GM12878 (cell line): ENCODE measurements around the gene CCL4.

Experiments used
- CTCF ChIP-seq, 3 experiments: IDR thresholded peaks in 2 of 3; conservative IDR thresholded peaks in 1 of 3; 2 replicates each; pipeline ENCODE4 v1.5.1; 2011; ENCODE audit warnings: low read depth in 3 of 3, low read length in 3 of 3, mild to moderate bottlenecking in 3 of 3, control low read depth in 2 of 3, moderate library complexity in 2 of 3, inconsistent platforms in 1 of 3, mixed read lengths in 1 of 3; ENCODE audit not compliant: control insufficient read depth in 2 of 3, insufficient read depth in 1 of 3; ENCODE audit errors: extremely low read depth in 1 of 3
- MAX ChIP-seq: IDR thresholded peaks from 2 replicates; pipeline ENCODE4 v1.6.1; 2012; ENCODE audit warnings: low read depth, low read length, improper control_type of control experiment
- POLR2A ChIP-seq: IDR thresholded peaks from 2 replicates; pipeline ENCODE4 v1.6.1; 2011; ENCODE audit warnings: low read depth, mild to moderate bottlenecking, low read length
- RAD21 ChIP-seq: IDR thresholded peaks from 2 replicates; pipeline ENCODE4 v1.6.1; 2011; ENCODE audit warnings: mild to moderate bottlenecking, low read depth, low read length, moderate library complexity; ENCODE audit not compliant: insufficient read depth

GRCh38 chr17:36149296-36149820, 45.7 kb downstream of the CCL4 start:
- TF ChIP-seq MAX (no peak), CTCF (IDR thresholded peaks at IDR 0.05 in 2 of 3, conservative IDR thresholded peaks at IDR 0.05 in 1 of 3; ENCODE audit: control insufficient read depth in 2 of 3, extremely low read depth in 1 of 3, insufficient read depth in 1 of 3, low read depth in 3 of 3, low read length in 3 of 3) (no peak), RAD21 (no peak), POLR2A (no peak)
